GM10847 (cell line): ENCODE data around the gene MAML2.

Experiments used
- POLR2A ChIP-seq: IDR thresholded peaks from 2 replicates; pipeline ENCODE4 v1.6.1; 2011; ENCODE audit not compliant: insufficient read length; ENCODE audit errors: extremely low read depth

Gene MAML2

GRCh38 chr11:96105944-96106343 is 237.1 kb downstream of the MAML2 start:
- no peak for TF ChIP-seq POLR2A

DNA sequence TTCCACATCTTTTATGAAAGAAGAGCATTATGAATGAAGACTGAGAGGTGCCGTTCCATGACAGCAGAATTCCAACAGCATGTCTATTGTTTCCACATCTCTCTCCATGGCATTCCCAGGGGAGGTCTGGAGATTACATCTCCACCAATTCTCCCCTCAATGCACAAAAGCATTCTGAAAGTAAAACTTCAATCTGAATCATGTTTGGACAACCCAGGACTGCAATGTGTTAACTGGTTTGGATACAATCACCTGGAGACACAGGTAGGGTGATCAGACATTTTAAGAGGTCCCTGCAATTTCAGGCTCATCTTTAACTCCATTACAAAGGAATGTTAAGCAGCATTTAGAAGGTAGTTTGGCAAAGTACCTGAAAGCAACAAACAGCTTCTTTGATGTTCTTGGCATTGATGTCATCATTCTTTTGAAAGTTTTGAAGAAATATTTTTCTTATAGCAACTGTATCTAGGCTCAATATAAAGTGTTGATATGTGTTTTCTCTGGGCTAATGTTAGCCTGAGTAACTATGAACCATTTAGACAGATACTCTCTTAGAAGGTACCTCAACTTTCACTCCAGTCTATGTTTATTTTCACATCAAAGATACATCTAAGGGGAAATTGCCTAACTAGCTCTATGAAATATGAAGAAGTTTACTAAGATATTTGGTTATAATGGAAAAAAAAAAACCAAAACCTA is 237.6 kb downstream of the MAML2 start:
- no peak for TF ChIP-seq POLR2A

DNA sequence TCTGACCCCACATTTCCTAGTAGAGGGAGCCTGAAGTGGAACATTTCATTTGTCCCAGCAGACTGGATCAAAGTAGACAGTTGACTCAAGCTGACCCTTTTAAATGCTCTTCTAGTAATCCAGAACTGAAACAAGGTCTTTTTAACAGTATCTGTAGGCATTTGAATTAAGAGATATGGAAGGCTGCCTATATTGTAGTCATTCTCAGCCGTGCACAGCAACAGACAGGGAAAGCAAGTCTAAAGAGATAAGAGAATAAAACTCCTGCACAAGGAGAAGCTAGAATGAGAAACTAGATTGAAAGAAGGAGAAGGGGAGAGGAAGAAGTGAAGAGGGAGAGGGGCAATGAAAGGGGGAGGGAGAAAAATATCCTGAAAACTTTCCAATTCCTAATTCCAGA is 238.5 kb downstream of the MAML2 start:
- TF ChIP-seq POLR2A: no peak

DNA sequence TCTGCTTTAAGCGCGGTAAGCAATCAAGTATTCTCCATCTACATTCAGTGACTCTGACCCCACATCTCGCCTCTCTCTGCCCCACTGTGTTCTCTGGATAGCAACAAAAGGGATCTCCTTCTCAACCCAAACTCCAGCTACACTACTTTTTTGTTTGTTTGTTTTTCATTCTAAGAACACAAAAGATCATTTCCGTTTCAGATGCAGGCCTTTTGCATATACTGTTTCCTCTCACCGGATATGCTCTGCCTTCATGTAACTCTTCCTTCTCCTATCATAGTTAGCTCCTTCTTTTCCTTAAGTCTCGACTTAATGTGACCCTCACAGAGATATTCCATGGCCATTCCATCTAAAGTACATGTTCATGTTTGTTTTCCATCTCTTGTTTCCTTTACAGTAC is 239.3 kb downstream of the MAML2 start:
- no peak for TF ChIP-seq POLR2A

DNA sequence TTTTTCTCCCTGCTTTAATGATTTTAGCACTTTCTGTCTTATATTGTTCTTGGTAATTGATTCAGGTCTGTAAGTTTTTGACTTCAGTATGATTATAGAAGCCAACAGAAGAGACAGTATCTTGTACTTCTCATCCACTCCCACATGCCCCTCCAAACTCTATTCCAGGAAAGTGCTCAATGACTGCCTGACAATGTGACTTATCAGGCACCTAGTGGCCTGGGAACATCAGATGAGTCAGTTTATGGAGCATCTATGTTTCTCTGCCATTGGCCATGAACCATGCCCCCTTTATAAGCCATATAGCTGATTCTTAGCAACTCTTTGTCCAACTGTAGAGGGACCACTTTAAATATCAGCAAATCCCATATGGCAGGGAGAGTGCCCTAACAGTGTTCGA is 239.9 kb downstream of the MAML2 start:
- no peak for TF ChIP-seq POLR2A

- TF ChIP-seq POLR2A: no peak
These were observed 240.3 kb downstream of the MAML2 start for GRCh38 chr11:96102664-96103078.

DNA sequence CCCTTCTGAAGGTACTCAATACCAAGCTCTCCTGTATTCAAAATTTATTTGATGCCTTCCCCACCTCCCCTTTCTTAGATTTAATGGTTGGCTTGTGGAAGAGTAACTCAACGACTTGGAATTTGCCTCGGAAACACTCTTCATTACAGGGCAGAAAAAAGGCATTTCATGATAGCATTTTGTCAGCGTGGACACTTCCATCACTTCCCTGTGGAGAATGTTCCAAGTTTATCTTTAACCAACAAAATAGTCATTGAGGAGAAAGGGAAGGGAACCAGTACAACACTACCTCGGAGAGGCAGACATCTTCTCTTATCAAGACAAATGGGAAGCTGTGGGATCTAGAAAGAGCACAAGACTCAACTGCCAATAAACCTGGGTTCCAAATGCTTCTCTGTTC is 241.8 kb downstream of the MAML2 start:
- TF ChIP-seq POLR2A: no peak

GRCh38 chr11:96098511-96099241 is 244.3 kb downstream of the MAML2 start:
- no peak for TF ChIP-seq POLR2A

- no peak for TF ChIP-seq POLR2A
These were observed 245.1 kb downstream of the MAML2 start for GRCh38 chr11:96097844-96098421.

GRCh38 chr11:96096360-96096759 is 246.6 kb downstream of the MAML2 start:
- no peak for TF ChIP-seq POLR2A

- TF ChIP-seq POLR2A: no peak
These were observed 247.1 kb downstream of the MAML2 start for GRCh38 chr11:96095884-96096303.

DNA sequence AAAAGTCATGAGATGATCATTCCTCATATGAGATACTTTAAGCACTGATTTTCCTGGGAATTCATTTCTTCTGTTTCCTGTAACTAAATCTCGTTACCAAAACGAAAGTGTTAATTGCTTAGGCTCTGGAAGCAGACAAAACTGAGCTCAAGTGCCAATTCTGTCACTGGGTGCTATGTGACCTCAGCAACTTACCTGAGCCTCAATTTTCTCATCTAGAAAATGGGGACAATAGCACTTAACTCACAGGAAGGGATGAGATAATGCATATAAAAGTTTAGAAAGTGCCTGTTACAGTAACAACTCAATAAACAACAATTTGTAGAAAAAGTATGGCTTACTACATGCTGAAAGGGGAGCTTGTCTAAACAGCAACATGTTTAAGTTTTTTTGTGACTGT is 248.8 kb downstream of the MAML2 start:
- TF ChIP-seq POLR2A: no peak

DNA sequence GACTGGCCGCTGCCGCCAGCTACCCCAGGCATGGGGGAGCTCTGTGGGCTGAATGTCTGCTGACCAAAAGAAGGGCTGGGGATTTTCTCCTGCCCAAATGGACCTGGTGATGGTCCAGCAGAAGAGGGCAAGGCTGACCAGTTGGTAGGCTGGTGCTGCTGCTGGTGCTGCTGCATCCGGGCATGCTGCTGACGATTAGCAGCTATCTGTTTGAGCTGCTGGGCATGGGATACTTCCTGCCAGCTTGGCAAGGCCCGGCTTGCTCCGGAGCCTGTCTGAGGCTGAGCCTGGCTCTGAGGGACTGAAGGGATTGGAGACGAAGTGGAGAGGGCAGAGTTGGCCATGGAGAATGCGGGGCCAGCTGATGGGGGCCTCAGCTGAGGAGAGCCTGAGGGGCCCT is 250.5 kb downstream of the MAML2 start:
- no peak for TF ChIP-seq POLR2A

DNA sequence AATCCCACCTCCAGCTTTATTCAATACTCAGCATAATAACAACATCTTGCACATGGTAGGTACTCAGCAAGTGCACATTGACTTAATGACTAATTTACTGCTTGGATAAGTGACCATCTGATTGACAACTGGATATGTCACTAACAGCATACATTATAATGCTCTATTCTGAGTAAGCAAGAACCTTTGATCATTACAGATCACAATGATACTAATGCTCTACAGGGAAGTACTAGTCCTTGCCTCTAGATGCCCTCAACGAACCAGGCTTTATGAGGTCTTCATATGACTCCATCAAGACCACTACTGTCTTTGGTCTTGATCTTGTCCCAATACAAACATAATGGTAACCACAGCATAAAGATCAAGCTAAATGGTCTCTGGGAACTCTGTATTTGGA is 251.5 kb downstream of the MAML2 start:
- TF ChIP-seq POLR2A: no peak

DNA sequence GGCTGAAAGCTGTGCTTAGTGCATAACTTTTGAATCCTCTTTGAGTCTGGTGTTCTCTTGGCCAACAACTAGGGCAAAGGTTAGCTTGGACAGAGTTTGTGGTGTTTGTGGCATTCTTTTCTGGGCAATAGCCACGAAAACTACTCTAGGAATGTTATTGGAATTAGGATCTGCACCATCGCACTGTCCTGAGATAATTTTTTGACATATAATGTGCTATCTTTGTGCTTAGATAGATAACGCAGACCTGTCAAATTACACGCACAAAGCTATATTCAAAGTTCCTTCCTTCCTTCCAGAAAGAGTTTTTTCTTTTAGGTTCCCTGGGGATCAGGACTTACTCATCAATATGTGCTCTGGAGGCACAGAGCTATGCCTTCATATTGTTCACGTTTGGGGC is 252.3 kb downstream of the MAML2 start:
- no peak for TF ChIP-seq POLR2A

- TF ChIP-seq POLR2A: no peak
These were observed 254.1 kb downstream of the MAML2 start for GRCh38 chr11:96088914-96089313.

- no peak for TF ChIP-seq POLR2A
These were observed 256.9 kb downstream of the MAML2 start for GRCh38 chr11:96086111-96086510.

DNA sequence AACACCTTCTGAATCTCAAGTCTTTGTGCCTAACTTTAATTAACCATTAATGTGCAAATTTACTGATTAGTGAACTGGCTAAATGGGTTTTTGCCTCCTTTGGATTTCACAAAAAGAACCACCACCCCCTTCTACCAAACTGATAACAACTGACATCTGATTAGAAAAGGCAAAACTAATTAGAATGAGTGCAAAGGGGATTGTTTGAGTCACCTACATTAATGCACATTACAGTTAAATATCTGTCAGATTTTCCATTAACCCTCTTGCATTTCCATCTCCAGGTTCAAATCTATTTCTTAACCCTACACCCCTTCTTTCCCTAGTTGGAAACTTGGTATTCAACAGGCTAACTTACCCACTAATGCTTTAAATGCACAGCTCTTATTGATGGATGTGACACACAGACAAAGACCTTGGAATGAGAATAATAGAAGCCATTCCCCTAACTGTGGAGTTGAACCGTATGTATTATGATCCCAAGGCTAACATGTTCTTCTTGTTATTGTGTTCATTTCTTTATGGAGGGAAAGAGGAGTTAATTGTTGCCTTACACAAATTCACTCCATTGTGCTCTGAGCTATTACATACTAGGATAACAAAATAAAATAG is 257.6 kb downstream of the MAML2 start:
- no peak for TF ChIP-seq POLR2A
